DMS 273 (cell line): ENCODE measurements around the gene CDHR4.
"Not testable (repeated sequence)": the region's sequence is repeated elsewhere in the genome, so short reads cannot be mapped to it uniquely, and the experiment has no call there.

Source experiments
- DNase-seq: peaks from one replicate; lab custom pipeline; 2025; ENCODE audit not compliant: unreplicated experiment; lab: John Stamatoyannopoulos, UW

Gene CDHR4

DNA sequence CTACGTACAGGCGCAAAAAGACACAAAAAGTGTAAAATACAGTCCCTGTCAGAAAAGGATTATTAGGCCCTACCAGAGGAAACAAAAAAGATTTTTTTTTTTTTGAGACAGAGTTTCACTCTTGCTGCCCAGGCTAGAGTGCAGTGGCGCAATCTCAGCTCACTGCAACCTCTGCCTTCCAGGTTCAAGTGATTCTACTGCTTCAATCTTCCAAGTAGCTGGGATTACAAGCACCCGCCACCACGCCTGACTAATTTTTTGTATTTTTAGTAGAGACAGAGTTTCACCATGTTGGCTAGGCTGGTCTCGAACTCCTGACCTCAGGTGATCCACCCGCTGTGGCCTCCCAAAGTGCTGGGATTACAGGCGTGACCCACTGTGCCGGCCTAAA, 18.7 kb downstream of the CDHR4 start:
- DNase-seq, result not testable (repeated sequence)

DNA sequence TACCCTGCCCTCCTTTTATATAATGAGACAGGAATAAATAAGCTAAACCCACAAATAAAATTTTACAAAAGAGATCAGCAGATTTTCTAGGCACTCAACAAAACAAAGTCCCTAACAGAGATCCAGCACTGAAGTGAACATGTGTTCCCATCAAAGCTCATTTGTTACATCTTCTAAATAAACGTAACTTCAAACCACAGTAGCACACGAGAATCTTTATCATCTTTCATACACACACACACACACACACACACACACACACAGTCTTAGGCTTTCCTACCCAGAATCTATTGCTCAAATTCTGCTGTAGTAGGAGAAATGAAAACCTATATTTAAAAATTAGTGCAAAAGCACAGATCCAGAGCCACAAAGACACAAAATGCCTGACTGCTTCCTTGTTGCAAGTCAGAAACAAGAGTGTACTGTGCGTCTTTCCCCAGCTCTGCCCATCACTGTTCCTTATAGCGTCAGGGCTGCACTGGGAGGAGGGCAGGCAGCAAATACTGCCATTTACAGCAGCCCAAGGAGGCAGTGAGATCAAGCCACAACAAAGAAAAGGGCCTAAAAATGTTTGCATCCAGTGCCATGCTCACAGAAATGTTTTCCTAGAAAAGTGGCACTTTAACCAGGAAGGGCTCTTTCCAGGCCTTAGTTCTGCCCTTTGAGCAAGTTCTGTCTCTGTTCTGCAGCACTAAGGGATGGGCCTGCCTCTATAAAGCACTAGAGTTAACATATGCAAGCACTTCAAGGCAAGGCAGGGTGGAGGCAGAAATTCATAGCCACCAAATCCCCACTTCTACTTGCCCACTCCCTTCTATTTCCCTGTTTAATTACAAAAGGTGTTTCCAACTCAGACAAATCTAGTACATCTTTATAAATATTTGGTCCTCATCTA, 19.3 kb downstream of the CDHR4 start:
- DNase-seq, result no peak

DNA sequence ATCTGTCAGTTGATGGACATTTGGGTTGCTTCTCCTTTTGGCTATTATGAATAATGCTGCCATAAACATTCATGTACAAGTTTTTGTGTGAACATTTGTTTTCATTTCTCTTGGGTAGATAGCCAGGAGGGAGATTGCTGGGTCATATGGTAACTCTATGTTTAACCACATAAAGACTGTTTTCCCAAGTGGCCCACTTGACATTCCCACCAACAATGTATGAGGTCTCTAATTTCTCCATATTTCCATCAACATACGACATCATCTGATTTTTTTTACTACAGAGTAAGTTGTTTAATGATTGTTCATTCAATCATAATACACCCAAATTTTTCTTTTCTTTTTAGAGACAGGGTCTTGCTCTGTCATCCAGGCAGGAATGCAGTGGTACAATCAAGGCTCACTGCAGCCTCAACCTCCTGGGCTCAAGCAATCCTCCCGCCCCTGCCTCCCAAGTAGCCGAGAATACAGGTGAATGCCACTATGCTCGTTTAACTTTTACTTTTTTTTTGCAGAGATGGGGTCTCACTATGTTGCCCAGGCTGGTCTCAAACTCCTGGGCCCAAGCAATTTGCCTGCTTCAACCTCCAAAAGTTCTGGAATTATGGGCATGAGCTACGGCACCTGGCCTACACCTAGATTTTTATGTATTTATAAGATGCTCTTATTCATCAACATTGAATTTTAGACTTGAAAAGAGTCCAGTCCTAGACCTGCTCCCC, 20.2 kb downstream of the CDHR4 start:
- DNase-seq, result no peak

DNA sequence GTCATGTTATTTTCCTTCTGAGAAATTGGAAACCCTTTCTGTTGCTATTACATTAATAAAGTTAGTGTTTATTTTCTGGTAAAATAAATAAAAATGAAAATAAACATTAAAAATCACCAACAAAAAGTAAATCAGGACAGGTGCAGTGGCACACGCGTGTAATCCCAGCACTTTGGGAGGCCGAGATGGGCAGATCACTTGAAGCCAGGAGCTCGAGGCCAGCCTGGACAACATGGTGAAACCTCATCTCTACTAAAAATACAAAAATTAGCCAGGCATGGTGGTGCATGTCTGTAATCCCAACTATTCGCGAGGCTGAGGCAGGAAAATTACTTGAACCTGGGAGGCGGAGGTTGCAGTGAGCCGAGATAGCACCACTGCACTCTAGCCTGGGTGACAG, 23.6 kb downstream of the CDHR4 start:
- DNase-seq, result not testable (repeated sequence)

DNA sequence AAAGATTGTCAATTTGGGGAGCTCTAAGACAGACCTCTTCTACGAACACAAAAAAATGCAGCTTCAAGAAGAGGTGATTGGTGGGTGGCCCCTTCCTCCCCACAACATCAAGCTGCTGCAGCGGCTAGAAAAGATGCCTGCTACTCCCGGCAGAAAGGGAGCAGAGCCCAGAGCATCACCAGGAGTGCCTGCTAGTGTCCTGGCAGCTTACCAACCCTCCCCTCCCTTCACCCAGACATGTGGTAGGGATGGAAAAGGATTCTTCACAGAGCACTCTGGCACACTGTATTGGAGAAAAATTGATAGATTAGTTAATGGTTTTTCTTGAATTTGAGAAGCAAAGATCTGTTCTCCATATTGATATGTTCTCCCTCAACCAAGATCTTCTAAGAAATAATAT, 24.1 kb downstream of the CDHR4 start:
- DNase-seq, result peak; percentile 38

DNA sequence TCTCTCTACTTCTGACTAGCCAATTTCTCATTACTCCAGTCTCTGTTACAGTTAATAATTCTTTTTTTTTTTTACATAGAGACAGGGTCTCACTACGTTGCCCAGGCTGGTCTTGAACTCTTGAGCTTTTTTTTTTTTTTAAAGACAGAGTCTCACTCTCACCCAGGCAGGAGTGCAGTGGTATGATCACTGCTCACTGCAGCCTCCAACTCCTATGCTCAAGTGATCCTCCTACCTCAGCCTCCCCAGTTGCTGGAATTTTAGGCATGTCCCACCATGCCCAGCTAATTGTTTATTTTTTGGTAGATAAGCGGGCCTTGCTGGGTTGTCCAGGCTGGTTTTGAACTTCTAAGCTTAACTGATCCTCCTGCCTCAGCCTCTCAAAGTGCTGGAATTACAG, 27.0 kb downstream of the CDHR4 start:
- no peak for DNase-seq

DNA sequence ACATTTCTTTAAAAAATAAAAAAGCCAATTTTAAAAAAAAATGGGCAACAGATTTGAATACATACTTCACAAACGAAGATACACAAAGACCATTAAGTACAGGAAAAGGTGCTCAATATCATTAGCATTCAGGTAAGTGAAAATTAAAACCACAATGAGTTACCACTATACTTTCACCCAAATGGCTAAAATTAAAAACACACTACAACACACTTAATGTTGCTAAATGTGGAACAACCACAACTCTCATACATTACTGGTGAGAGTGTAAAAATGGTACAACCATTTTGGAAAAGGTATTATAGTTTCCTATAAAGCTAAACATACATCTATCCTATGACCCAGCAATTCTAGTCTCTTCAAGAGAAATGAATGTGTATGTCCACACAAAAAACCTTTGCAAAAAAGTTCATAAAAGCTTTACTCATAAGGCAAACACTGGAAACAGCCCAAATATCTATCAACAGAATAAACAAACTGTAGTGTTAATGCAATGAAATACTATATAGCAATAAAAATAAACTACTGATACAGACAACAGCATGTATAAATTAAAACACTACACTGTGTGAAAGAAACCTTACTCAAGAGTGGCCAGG, 28.2 kb downstream of the CDHR4 start:
- no peak for DNase-seq

DNA sequence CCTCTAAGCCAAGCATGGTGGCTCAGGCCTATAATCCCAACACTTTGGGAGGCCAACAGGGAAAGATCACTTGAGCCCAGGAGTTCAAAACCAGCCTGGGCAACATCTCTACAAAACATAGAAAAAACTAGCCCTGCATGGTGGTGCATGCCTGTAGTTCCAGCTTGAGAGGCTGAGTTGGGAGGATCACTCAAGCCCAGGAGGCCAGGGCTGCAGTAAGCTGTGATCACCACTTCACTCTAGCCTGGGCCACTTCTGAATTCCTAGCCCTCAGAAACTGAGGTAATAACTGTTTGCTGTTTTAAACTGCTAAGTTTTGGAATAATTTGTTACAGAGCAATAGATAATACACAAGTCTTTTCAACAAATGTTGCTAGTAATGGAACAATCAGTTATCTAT, 29.7 kb downstream of the CDHR4 start:
- DNase-seq, result no peak

DNA sequence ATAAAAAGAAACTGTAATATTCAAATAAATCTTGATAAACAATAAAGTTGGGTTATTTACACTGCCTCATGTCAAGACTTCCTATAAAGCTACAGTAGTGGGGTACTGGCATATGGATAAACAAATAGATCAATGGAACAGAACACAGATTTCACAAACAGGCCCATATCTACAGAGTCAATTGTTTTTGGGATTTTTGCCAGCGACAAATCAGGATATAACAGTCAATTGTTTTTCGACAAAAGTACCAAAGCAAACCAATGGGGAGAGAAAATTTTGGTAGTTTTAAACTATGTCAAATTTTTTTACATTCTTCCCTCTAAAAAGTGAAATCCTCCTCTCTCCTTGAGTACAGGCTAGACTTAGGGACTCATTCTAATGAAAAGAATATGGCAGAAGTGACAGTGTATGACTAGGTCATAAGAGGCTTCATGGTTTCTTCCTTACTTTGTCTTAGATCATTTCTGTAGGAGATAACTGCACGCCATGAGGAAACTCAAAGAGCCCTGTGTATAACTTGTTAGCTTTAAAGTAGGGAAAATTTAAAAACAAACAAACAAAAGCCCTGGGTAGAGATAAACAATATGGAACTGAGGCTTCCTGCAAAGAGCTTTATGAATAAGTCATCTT, 30.3 kb downstream of the CDHR4 start:
- no peak for DNase-seq

DNA sequence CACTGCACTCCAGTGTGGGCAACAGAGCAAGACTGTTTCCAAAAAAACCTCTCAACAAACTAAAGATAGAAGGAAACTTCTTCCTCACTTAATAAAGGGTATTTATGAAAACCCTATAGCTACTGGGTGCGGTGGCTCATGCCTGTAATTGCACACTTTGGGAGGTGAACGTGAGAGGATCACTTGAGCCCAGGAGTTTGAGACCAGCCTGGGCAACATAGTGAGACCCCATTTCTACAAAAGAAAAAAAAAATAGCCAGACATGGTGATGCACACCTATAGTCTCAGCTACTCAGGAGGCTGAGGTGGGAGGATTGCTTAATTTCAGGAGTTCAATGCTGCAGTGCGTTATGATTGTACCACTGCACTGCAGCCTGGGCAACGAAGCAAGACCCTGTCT, 35.7 kb downstream of the CDHR4 start:
- DNase-seq, result no peak

DNA sequence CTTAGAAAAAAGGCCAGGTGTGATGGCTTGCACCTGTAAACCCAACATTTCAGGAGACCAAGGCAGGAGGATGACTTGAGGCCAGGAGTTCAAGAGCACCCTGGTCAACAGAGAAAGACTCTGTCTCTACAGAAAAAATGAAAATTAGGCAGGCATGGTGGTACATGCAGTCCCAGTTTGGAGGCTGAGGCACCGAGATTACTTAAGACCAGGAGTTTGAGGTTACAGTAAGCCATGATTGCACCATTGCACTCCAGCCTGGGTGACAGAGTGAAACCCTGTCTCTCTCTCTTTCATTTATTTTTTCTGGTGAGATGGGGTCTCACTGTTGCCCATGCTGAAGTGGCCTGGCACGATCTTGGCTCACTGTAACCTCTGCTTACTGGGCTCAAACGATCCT, 38.0 kb downstream of the CDHR4 start:
- DNase-seq, result no peak

DNA sequence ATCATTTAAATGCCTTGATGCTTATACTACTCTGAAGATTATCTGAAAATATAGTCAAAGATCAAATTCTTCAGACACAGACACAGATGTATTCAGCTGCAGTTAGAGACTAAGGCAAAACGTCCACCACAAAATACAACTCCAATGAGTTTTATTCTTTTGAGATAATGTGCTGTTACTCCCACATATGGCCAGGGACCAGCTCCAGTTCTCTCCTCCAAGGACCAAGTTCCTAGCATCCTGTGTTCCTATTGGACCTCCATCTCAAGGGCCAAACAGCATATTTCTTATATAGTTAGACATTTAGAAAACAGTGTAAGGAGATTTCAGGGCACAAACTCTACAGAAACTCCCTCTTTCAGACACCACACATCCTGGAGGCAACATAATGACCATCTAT, 40.4 kb downstream of the CDHR4 start:
- DNase-seq, result no peak

DNA sequence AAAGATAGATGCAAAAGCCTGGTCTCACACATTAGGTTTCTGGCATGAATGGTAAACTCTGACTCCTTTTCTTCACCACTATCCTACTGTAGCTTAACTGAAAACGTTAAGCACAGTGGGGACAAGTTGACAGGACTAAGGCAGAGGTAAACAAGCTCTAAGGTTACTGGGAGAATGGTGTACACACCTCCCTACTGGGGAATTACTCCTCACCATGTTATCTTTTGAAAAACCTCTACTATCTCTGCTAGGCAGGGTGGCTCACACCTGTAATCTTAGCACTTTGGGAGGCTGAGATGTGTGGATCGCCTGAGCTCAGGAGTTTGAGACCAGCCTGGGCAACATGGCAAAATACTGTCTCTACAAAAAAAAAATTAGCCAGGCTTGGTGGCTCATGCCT, 42.5 kb downstream of the CDHR4 start:
- DNase-seq, result no peak

DNA sequence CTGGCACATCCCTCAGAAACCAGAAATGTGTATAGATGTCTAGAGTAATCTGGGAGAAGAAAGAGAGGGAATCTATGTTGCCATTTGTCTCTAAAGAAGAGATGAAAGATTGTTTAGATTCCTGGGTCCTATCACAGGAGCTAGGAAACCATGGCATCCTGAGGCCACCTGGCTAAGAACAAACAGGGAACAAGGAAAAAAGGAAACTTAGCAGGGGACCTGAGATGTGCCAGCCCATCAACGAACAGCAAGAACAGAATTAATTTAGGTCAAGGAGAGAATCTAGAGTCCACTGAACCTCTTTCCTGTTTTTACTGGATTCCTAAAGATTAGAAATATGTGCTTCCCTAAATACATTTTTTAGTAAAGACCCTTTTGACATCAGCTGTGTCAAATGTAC, 43.6 kb downstream of the CDHR4 start:
- DNase-seq, result no peak

DNA sequence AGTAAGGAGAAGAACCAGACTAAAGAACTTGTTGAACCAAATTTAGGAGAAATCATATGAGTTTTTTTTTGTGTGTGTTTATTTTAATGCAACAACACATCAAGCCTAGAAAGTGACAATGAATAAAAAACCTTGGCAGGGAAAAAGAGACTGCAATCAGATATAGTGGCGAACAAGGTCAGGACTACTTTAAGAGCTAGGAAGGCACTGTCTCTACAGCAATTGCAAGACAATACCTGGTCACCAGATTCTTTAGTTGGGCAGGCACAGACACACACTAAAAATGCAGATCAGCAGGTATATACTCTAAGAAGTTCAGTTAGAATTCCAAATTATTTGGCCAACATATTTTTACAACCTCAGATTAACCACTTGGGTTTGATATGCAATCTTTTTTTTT, 45.1 kb downstream of the CDHR4 start:
- no peak for DNase-seq

DNA sequence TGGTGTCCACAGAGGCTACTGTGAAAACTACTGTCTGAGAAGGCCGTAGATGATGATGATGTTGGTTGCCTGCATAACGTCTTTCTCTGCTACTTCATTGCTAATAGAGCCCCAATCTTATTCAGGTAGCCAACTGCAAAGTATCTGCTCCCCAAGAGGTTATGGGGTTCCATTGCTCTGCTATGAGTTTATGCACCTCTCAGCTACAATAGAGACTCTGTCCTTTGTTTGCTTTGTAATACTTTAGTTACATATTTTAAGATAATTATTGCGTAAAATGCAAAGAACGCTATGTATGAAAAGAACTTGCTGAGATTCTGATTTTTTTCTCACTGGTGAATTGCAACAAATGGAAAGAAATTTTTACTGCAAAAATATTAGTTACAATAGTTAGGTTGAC, 48.2 kb downstream of the CDHR4 start:
- no peak for DNase-seq

DNA sequence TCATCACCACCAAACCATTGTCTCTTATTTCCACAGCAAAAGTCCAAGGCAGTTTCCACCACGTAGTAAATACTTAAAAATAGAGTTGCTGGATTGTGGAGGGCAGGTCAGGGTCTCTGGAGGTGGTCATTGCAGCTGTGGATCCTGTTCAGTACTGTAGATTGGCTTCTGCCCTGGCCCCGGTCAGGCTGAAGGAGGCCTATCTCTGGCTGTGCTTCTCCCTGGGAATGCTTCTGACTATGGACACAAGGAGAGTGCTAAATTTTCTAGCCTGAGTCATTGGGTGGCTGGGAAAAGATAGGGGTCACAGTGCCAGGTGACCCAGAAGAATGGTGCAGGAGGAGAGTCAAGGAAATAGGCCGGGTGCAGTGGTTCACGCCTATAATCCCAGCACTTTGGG, 49.6 kb downstream of the CDHR4 start:
- no peak for DNase-seq

DNA sequence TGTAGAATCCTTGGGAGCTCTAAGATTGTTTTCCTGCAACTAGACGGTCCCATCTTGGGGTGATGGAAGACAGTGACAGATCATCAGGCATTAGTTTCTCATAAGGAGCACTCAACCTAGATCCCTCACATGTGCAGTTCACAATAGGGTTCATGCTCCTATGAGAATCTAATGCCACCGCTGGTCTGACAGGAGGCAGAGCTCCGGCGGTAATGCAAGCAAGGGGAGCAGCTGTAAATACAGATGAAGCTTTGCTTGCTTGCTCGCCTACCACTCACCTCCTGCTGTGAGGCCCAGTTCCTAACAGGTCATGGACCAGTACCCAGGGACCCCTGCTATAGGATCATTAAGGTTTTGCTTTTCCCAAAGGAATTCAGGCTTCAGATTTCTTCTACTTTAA, 50.8 kb downstream of the CDHR4 start:
- DNase-seq, result not testable (repeated sequence)

DNA sequence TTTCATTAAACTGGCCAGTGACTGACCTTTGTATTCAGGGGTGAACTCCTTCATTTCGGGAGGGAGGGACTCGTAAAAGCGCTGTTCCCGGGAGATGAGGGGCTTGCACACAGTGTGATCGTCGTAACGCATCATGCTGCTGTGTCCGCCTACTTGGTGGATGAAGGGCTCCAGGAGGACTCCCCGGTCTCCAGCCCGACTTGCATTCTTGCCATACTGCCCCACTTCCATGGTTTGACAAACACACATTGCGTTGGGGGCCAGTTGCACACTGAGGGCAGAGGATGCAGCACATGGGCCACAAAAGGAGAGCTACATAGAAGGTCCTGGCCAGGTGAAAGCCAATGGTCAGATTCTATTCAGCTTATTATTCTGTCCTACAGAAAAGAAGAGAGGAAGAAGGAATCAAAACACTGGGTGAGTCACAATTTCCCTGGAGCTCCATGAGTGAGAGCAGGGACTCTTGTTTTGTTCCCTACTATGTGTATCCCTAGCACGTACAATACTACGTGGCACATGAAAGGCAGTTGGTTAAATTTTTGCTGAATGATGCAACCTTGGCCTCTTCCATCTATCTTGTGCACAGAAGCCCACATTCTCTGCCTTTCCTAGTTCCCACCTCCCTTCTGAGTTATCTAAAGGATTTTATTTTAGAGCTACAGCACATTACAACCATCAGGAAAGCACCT, 51.7 kb downstream of the CDHR4 start:
- no peak for DNase-seq

DNA sequence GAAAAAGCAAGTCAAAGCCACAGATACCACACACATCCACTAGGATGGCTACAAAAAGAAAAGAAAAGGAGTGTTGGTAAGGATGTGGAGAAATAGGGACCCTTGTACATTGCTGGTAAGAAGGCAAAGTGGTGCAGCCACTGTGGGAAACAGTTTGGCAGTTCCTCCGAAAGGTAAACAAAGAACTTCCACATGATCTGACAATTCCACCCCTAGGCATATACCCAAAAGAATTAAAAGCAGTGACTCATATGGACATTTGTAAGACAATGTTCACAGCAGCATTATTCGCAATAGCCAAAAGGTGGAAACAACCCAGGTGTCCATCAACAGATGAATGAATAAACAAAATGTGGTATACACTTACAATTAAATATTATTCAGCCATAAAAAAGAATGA, 53.7 kb downstream of the CDHR4 start:
- DNase-seq, result no peak
